SK-N-SH (cell line): ENCODE measurements around the gene IRF2BP2. TPM values are rescaled to one million over a fixed set of nuclear protein-coding genes. Genes with fewer than 3 reads are reported as not detected.
A peak's percentile ranks its signal among the peaks of the same experiment; 100 is the strongest.

Experiments
- CTCF ChIA-PET: fragments of 300-600, 350-600 bp; formaldehyde crosslinking; extraction: SDS; loops from one replicate; lab custom pipeline; 2021; lab: Yijun Ruan, JAX
- POLR2A ChIA-PET: fragments of 350-600 bp; sonication (Branson Sonifier 250); formaldehyde crosslinking; extraction: SDS; loops from one replicate; lab custom pipeline; 2020; ENCODE audit warnings: antibody characterized with exemption, inconsistent platforms; lab: Yijun Ruan, JAX
- DNase-seq: peaks from one replicate; pipeline ENCODE4 v3.0.0; 2012
- H2AFZ ChIP-seq: fragments of 200-600 bp; sonication (generic); 2 replicates; pipeline ENCODE4 v1.8.1; 2016; ENCODE audit warnings: antibody characterized with exemption, mild to moderate bottlenecking, low read depth
- H3F3A ChIP-seq: fragments of 200-600 bp; sonication (generic); replicated peaks from 2 replicates; pipeline ENCODE3; 2016; ENCODE audit warnings: antibody characterized with exemption, mild to moderate bottlenecking; ENCODE audit not compliant: insufficient read depth
- H3K27ac ChIP-seq, 2 experiments: fragments of 200-500 bp in 1 of 2; fragments of 200-600 bp in 1 of 2; sonication (Bioruptor generic) in 1 of 2; sonication (generic), shearing (Covaris generic) in 1 of 2; 2 replicates each; pipeline versions ENCODE4 v1.5.1 to v1.6.1; 2014 to 2016; ENCODE audit warnings: low read depth in 2 of 2, inconsistent platforms in 1 of 2, low read length in 1 of 2, mild to moderate bottlenecking in 1 of 2, mixed read lengths in 1 of 2
- H3K27me3 ChIP-seq: fragments of 200-600 bp; sonication (generic), shearing (Covaris generic); 2 replicates; pipeline ENCODE4 v1.6.1; 2016; ENCODE audit warnings: mixed run types; ENCODE audit not compliant: insufficient read depth
- H3K36me3 ChIP-seq, 2 experiments: fragments of 200-500 bp in 1 of 2; fragments of 200-600 bp in 1 of 2; sonication (Bioruptor generic) in 1 of 2; sonication (generic) in 1 of 2; replicated peaks in 1 of 2; 2 replicates each; pipeline versions ENCODE3 to v1.5.1; 2014 to 2016; ENCODE audit warnings: low read length in 1 of 2, mild to moderate bottlenecking in 1 of 2; ENCODE audit not compliant: insufficient read depth in 2 of 2, control insufficient read depth in 1 of 2
- H3K4me1 ChIP-seq, 2 experiments: fragments of 200-500 bp in 1 of 2; fragments of 200-600 bp in 1 of 2; sonication (Bioruptor generic) in 1 of 2; sonication (generic), shearing (Covaris generic) in 1 of 2; 2 replicates each; pipeline versions ENCODE4 v1.5.1 to v1.6.1; 2014 to 2016; ENCODE audit warnings: low read depth in 1 of 2, low read length in 1 of 2, mixed run types in 1 of 2; ENCODE audit not compliant: insufficient read depth in 2 of 2, control insufficient read depth in 1 of 2
- H3K4me2 ChIP-seq: fragments of 200-600 bp; sonication (generic), shearing (Covaris generic); 2 replicates; pipeline ENCODE4 v1.6.1; 2017; ENCODE audit warnings: mixed run types
- H3K4me3 ChIP-seq, 2 experiments: fragments of 200-500 bp in 1 of 2; fragments of 200-600 bp in 1 of 2; sonication (Bioruptor generic) in 1 of 2; sonication (generic), shearing (Covaris generic) in 1 of 2; 2 replicates each; pipeline versions ENCODE4 v1.5.1 to v1.8.1; 2014 to 2016; ENCODE audit warnings: low read depth in 2 of 2, inconsistent platforms in 1 of 2, low read length in 1 of 2, mild to moderate bottlenecking in 1 of 2, mixed read lengths in 1 of 2, moderate library complexity in 1 of 2
- H3K79me2 ChIP-seq: fragments of 200-600 bp; sonication (generic); 2 replicates; pipeline ENCODE4 v1.8.1; 2017; ENCODE audit warnings: mild to moderate bottlenecking; ENCODE audit not compliant: insufficient read depth
- H3K9ac ChIP-seq: fragments of 200-600 bp; sonication (generic); 2 replicates; pipeline ENCODE4 v1.6.1; 2017; ENCODE audit warnings: mixed run types
- H3K9me2 ChIP-seq: fragments of 200-600 bp; sonication (generic); 2 replicates; pipeline ENCODE4 v1.6.1; 2017; ENCODE audit warnings: mixed run types
- H3K9me3 ChIP-seq: fragments of 200-600 bp; sonication (generic); 2 replicates; pipeline ENCODE4 v1.6.1; 2017; ENCODE audit warnings: mixed run types, mild to moderate bottlenecking, moderate library complexity
- H4K20me1 ChIP-seq: fragments of 200-600 bp; sonication (generic); 2 replicates; pipeline ENCODE4 v1.6.1; 2017; ENCODE audit warnings: mild to moderate bottlenecking, mixed run types; ENCODE audit not compliant: insufficient read depth
- ELF1 ChIP-seq: IDR thresholded peaks from 2 replicates; pipeline ENCODE4 v1.4.0; 2012
- EP300 ChIP-seq, 2 experiments: IDR thresholded peaks; 2 replicates each; pipeline versions ENCODE4 v1.4.0 to v1.6.1; 2012; ENCODE audit warnings: borderline replicate concordance in 1 of 2, low read depth in 1 of 2, low read length in 1 of 2
- FOXM1 ChIP-seq: IDR thresholded peaks from 2 replicates; pipeline ENCODE4 v1.4.0; 2012; ENCODE audit warnings: low read depth, mild to moderate bottlenecking
- MXI1 ChIP-seq: IDR thresholded peaks from 2 replicates; pipeline ENCODE4 v1.6.1; 2012; ENCODE audit warnings: mild to moderate bottlenecking, low read depth, low read length, improper control_type of control experiment
- NFIC ChIP-seq: IDR thresholded peaks from 2 replicates; pipeline ENCODE4 v1.4.0; 2012; ENCODE audit warnings: borderline replicate concordance
- NRF1 ChIP-seq: IDR thresholded peaks from 2 replicates; pipeline ENCODE4 v1.6.1; 2012; ENCODE audit warnings: low read depth, mild to moderate bottlenecking, low read length
- RFX5 ChIP-seq: IDR thresholded peaks from 2 replicates; pipeline ENCODE4 v1.6.1; 2012; ENCODE audit warnings: mild to moderate bottlenecking, improper control_type of control experiment, low read length
- RXRA ChIP-seq: IDR thresholded peaks from 2 replicates; pipeline ENCODE4 v1.4.0; 2012; ENCODE audit warnings: low read depth, mild to moderate bottlenecking, borderline replicate concordance
- SMC3 ChIP-seq: IDR thresholded peaks from 2 replicates; pipeline ENCODE4 v1.6.1; 2012; ENCODE audit warnings: low read depth, low read length, improper control_type of control experiment
- TAF1 ChIP-seq: IDR thresholded peaks from 2 replicates; pipeline ENCODE4 v1.6.1; 2012; ENCODE audit warnings: low read depth, mild to moderate bottlenecking, low read length, moderate library complexity, borderline replicate concordance
- TEAD4 ChIP-seq: IDR thresholded peaks from 2 replicates; pipeline ENCODE4 v1.4.0; 2012; ENCODE audit warnings: mild to moderate bottlenecking, borderline replicate concordance; ENCODE audit not compliant: insufficient read depth
- WGBS: methylation state at CpG from one replicate; pipeline ENCODE4 v1.1.6; 2017; ENCODE audit warnings: low lambda C conversion rate; 5-methylcytosine and 5-hydroxymethylcytosine counted together
- polyA plus RNA-seq, 3 experiments: library from polyadenylated mRNA; depleted of rRNA; stranded (reverse); fragments of >200 nt; gene quantifications; 2 replicates each; pipeline ENCODE4 v1.2.3, GENCODE V29; 2012
- TF ChIP-seq, protein P1 (sequence below): IDR thresholded peaks from 2 replicates; pipeline ENCODE4 v1.4.0; 2012; ENCODE audit warnings: low read depth
- TF ChIP-seq, protein P2 (sequence below): IDR thresholded peaks from 2 replicates; pipeline ENCODE4 v1.4.0; 2012; ENCODE audit warnings: low read depth, borderline replicate concordance

IRF2BP2 gene
- polyA plus RNA-seq, 1 of the 3 experiments (the other 2 are of a cell fraction), result 73.9 TPM

DNA sequence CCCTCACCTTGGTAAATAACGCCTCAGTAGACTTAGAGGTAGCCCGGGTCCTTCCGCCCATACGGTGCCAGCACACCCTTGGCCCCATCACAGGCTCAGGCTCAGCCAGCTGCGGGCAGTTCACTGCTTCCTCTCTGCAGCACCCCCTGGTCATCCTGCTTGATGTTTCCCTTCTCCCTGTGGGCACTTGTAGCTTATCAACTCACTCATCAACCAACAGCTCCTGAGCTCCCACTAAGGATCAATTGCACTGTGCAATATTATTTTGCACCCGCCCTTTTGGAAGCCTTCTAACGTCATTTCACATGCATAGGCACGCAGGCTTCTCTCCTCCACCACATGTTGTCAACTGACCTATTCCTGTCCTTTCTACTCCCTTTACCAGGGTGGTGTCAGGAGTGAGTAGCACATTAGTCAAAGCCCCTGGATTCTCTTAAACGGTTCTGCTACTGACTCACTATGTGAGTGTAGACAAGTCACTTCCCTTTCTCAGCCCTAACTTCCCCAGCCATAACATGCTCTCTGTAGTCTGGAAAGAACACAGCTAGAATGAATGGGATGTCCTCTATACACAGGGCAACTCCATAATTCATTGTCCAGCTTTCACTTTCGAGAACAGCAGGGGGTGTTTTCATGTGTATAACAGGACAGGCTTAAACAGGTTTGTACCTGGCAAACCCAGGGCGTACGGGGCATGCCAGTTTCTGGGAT lies 47.1 kb upstream of the IRF2BP2 start (continued):
- TF ChIP-seq FOXM1 (0 out of 2 replicates have a peak, but pooled peaks have one; percentile 45), NRF1 (no peak), TAF1 (no peak), MXI1 (no peak), TEAD4 (no peak; the same call in 1 of the 2 replicates), ELF1 (no peak), RFX5 (no peak), SMC3 (no peak), RXRA (peak; percentile 79), NFIC (peak; percentile 40; the same call in 1 of the 2 replicates)
- TF ChIP-seq, protein P1, sequence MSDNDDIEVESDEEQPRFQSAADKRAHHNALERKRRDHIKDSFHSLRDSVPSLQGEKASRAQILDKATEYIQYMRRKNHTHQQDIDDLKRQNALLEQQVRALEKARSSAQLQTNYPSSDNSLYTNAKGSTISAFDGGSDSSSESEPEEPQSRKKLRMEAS, result peak; percentile 77
- TF ChIP-seq, protein P2, sequence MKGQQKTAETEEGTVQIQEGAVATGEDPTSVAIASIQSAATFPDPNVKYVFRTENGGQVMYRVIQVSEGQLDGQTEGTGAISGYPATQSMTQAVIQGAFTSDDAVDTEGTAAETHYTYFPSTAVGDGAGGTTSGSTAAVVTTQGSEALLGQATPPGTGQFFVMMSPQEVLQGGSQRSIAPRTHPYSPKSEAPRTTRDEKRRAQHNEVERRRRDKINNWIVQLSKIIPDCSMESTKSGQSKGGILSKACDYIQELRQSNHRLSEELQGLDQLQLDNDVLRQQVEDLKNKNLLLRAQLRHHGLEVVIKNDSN, result 0 out of 2 replicates have a peak, but pooled peaks have one; percentile 43
- TF ChIP-seq, all 33 proteins: peak for 14

- Histone ChIP-seq H2AFZ (peak overlapping the region; percentile 35; the same call in 1 of the 2 replicates), H3K9me3 (no peaks in the 10 kb centered on the region), H3F3A (peaks cover 17% of the 10 kb centered on the region), H3K36me3 (no peaks in the 10 kb centered on the region), H3K27me3 (no peaks in the 10 kb centered on the region), H3K27ac (peak overlapping the region in 1 of 2 experiments; percentile 79; a peak in 2 of 4 replicates), H3K4me1 (peaks cover 27 to 35% of the 10 kb centered on the region in 2 experiments), H3K4me3 (no peak overlapping the region), H3K79me2 (no peaks in the 10 kb centered on the region), H3K9ac (peak overlapping the region; percentile 35; the same call in 1 of the 2 replicates), H3K4me2 (peak overlapping the region; percentile 26; the same call in 1 of the 2 replicates), H3K9me2 (no peaks in the 10 kb centered on the region), H4K20me1 (no peaks in the 10 kb centered on the region)
- 0 out of 4 replicates have a peak, but pooled peaks of 1 of the 2 experiments have one; percentile 4 for TF ChIP-seq EP300 (IDR thresholded peaks at IDR 0.05; ENCODE audit: borderline replicate concordance in 1 of 2, low read depth in 1 of 2, low read length in 1 of 2)
- no peak for TF ChIP-seq RFX5
- CTCF ChIA-PET, result interaction anchor here (0.7 to 1.8 kb wide), 8 partner anchors 12 to 427 kb away, joined by 3 to 5 read pairs (median 3); no protein-coding TSS in a partner anchor
- DNase-seq, result no peak
- POLR2A ChIA-PET, result interaction anchor here (0.5 to 2.5 kb wide), 10 partner anchors 42 to 251 kb away, joined by 3 to 15 read pairs (median 5); partner anchors contain the start of gene IRF2BP2
- 91% methylated on average over 17 of the region's 17 CpGs for WGBS
These were observed 46.3 kb upstream of the IRF2BP2 start for GRCh38 chr1:234656070-234656895.
